CD8-positive, alpha-beta memory T cell (primary cell): ENCODE measurements around the gene PCBP1. TPM values are rescaled to one million over a fixed set of nuclear protein-coding genes. Genes with fewer than 3 reads are reported as not detected.
A peak's percentile ranks its signal among the peaks of the same experiment; 100 is the strongest.

Experiments
- CTCF ChIA-PET: fragments of 350-600 bp; sonication (Branson Sonifier 250); formaldehyde crosslinking; loops from one replicate; lab custom pipeline; 2021; ENCODE audit warnings: antibody characterized with exemption; lab: Charles Lee
- POLR2A ChIA-PET: fragments of 350-600 bp; sonication (Branson Sonifier 250); formaldehyde crosslinking; loops from one replicate; lab custom pipeline; 2021; ENCODE audit warnings: antibody characterized with exemption; lab: Charles Lee
- DNase-seq, 5 donors: peaks; one replicate each; pipeline versions ENCODE4 v3.0.0 to v3.0.0-alpha.2; 2020 to 2022; ENCODE audit warnings: mixed read lengths in 1 of 5
- H3K27ac ChIP-seq: one replicate; pipeline ENCODE4 v1.7.0; 2013; ENCODE audit warnings: low read depth, mild to moderate bottlenecking, low read length, moderate library complexity
- H3K27me3 ChIP-seq: 2 replicates; pipeline ENCODE4 v1.7.0; 2013; ENCODE audit warnings: low read length, mild to moderate bottlenecking; ENCODE audit not compliant: insufficient read depth, poor library complexity, severe bottlenecking
- H3K36me3 ChIP-seq: 2 replicates; pipeline ENCODE4 v1.7.0; 2013; ENCODE audit warnings: mild to moderate bottlenecking, low read length, moderate library complexity; ENCODE audit not compliant: insufficient read depth
- H3K4me1 ChIP-seq: 2 replicates; pipeline ENCODE4 v1.7.0; 2013; ENCODE audit warnings: mild to moderate bottlenecking, low read length, moderate library complexity; ENCODE audit not compliant: insufficient read depth
- H3K4me3 ChIP-seq: 2 replicates; pipeline ENCODE4 v1.7.0; 2013; ENCODE audit warnings: mild to moderate bottlenecking, low read length
- H3K9me3 ChIP-seq: 2 replicates; pipeline ENCODE4 v1.7.0; 2013; ENCODE audit warnings: mild to moderate bottlenecking, low read length
- H3K27ac Mint-ChIP-seq, 8 donors: one replicate each; pipeline ENCODE4 v1.8.0; 2020 to 2021; ENCODE audit warnings: mixed read lengths in 8 of 8, mild to moderate bottlenecking in 6 of 8, inconsistent platforms in 3 of 8, moderate library complexity in 3 of 8
- H3K27me3 Mint-ChIP-seq, 2 donors: one replicate each; pipeline ENCODE4 v1.8.0; 2020 to 2021; ENCODE audit warnings: mixed read lengths in 2 of 2, mild to moderate bottlenecking in 1 of 2, moderate library complexity in 1 of 2
- H3K36me3 Mint-ChIP-seq, 3 donors: one replicate each; pipeline ENCODE4 v1.8.0; 2020 to 2021; ENCODE audit warnings: mixed read lengths in 3 of 3, inconsistent platforms in 1 of 3, mild to moderate bottlenecking in 1 of 3
- H3K4me1 Mint-ChIP-seq, 3 donors: one replicate each; pipeline ENCODE4 v1.8.0; 2020 to 2021; ENCODE audit warnings: mixed read lengths in 3 of 3, inconsistent platforms in 1 of 3, mild to moderate bottlenecking in 1 of 3
- H3K4me3 Mint-ChIP-seq, 7 donors: one replicate each; pipeline ENCODE4 v1.8.0; 2020 to 2021; ENCODE audit warnings: mixed read lengths in 7 of 7, mild to moderate bottlenecking in 6 of 7, moderate library complexity in 4 of 7, inconsistent platforms in 2 of 7
- H3K9me3 Mint-ChIP-seq, 5 donors: one replicate each; pipeline ENCODE4 v1.8.0; 2020 to 2022; ENCODE audit warnings: mixed read lengths in 5 of 5, mild to moderate bottlenecking in 3 of 5, moderate library complexity in 2 of 5, inconsistent platforms in 1 of 5
- polyA plus RNA-seq: library from polyadenylated mRNA; unstranded; fragments of 300-500 nt; fragmentation: Illumina TruSeq; gene quantifications from one replicate; pipeline ENCODE4 v1.2.3, GENCODE V29; 2021
- total RNA-seq, 2 experiments: library from RNA; stranded (reverse); gene quantifications; one replicate each; pipeline ENCODE4 v1.2.3, GENCODE V29; 2021

The PCBP1 gene
- total and polyA plus RNA-seq, 3 experiments from 2014 or later, result 161 to 434 (median 428) TPM

GRCh38 chr2:70083344-70084156 lies 3.7 kb upstream of the PCBP1 start:
- H3K4me3 ChIP-seq, result peak overlapping the region; percentile 2
- no peaks in the 10 kb centered on the region for H3K9me3 ChIP-seq
- H3K4me1 ChIP-seq, result peaks cover 43% of the 10 kb centered on the region
- peaks cover 0 to 5% of the 10 kb centered on the region in 2 donors for H3K27me3 Mint-ChIP-seq
- CTCF ChIA-PET, result interaction anchor here (1.1 to 8.7 kb wide), 4 partner anchors 11 to 169 kb away, joined by 3 to 105 read pairs (median 29); partner anchors contain the start of gene MXD1
- H3K27ac ChIP-seq, result peak overlapping the region; percentile 12
- no peaks in the 10 kb centered on the region for H3K27me3 ChIP-seq
- H3K9me3 Mint-ChIP-seq, result peaks cover 0 to 4% (median 4%) of the 10 kb centered on the region in 5 donors
- no peak for DNase-seq
- peaks cover 53 to 65% (median 64%) of the 10 kb centered on the region in 3 donors for H3K4me1 Mint-ChIP-seq
- peak overlapping the region; percentile 46 to 79 (median 62) for H3K4me3 Mint-ChIP-seq
- POLR2A ChIA-PET, result interaction anchor here (1.8 to 9.1 kb wide), 4 partner anchors 51 to 170 kb away, joined by 4 to 168 read pairs (median 49); no protein-coding TSS in a partner anchor
- H3K27ac Mint-ChIP-seq, result peak overlapping the region; percentile 79 to 100 (median 100)
- peaks cover 13% of the 10 kb centered on the region for H3K36me3 ChIP-seq
- H3K36me3 Mint-ChIP-seq, result peaks cover 28 to 70% (median 35%) of the 10 kb centered on the region in 3 donors

- Histone ChIP-seq H3K27ac (peak overlapping the region; percentile 99), H3K4me3 (peak overlapping the region; percentile 86)
- peaks cover 26 to 70% (median 28%) of the 10 kb centered on the region in 3 donors for H3K36me3 Mint-ChIP-seq
These were observed 2.1 kb upstream of the PCBP1 start for GRCh38 chr2:70084973-70085710.

GRCh38 chr2:70085711-70086277 lies 1.5 kb upstream of the PCBP1 start:
- Histone ChIP-seq H3K9me3 (no peaks in the 10 kb centered on the region), H3K4me3 (peak overlapping the region; percentile 86), H3K27me3 (no peaks in the 10 kb centered on the region), H3K36me3 (peaks cover 5% of the 10 kb centered on the region), H3K4me1 (peaks cover 56% of the 10 kb centered on the region), H3K27ac (peak overlapping the region; percentile 99)
- Mint-ChIP-seq H3K27me3 (peaks cover 0 to 5% of the 10 kb centered on the region in 2 donors), H3K4me3 (peak overlapping the region; percentile 94 to 99 (median 96)), H3K9me3 (peaks cover 0 to 4% (median 4%) of the 10 kb centered on the region in 5 donors), H3K36me3 (peaks cover 24 to 69% (median 26%) of the 10 kb centered on the region in 3 donors), H3K27ac (peak overlapping the region; percentile 99 to 100 (median 100)), H3K4me1 (peaks cover 57 to 70% (median 67%) of the 10 kb centered on the region in 3 donors)
- ChIA-PET CTCF (interaction anchor here (0.7 to 11.8 kb wide), 13 partner anchors 13 to 174 kb away, joined by 3 to 105 read pairs (median 5); partner anchors contain the start of genes C2orf42 and MXD1), POLR2A (interaction anchor here (0.5 to 9.1 kb wide), 19 partner anchors 8 to 983 kb away, joined by 3 to 168 read pairs (median 13); partner anchors contain the start of genes C2orf42, MXD1, NAGK and PCYOX1)
- DNase-seq, result peak in 2 of 5 donors; percentile 17 to 54

More at GRCh38 chr2:70084973-70085710, 2.1 kb upstream of the PCBP1 start:
- peaks cover 0 to 5% of the 10 kb centered on the region in 2 donors for H3K27me3 Mint-ChIP-seq
- peaks cover 0 to 4% (median 4%) of the 10 kb centered on the region in 5 donors for H3K9me3 Mint-ChIP-seq
- peaks cover 52% of the 10 kb centered on the region for H3K4me1 ChIP-seq
- H3K4me1 Mint-ChIP-seq, result peaks cover 53 to 69% (median 65%) of the 10 kb centered on the region in 3 donors
- H3K4me3 Mint-ChIP-seq, result peak overlapping the region; percentile 94 to 99 (median 96)
- POLR2A ChIA-PET, result interaction anchor here (0.5 to 9.1 kb wide), 20 partner anchors 9 to 1367 kb away, joined by 3 to 168 read pairs (median 12); partner anchors contain the start of genes C2orf42, MXD1, NAGK and PCYOX1
- peak overlapping the region; percentile 99 to 100 (median 100) for H3K27ac Mint-ChIP-seq
- peak; percentile 60 to 85 (median 67) for DNase-seq
- no peaks in the 10 kb centered on the region for H3K9me3 ChIP-seq
- H3K27me3 ChIP-seq, result no peaks in the 10 kb centered on the region
- CTCF ChIA-PET, result interaction anchor here (0.7 to 11.8 kb wide), 13 partner anchors 13 to 173 kb away, joined by 3 to 105 read pairs (median 5); partner anchors contain the start of genes C2orf42 and MXD1
- H3K36me3 ChIP-seq, result peaks cover 8% of the 10 kb centered on the region

GRCh38 chr2:70086278-70086837 lies 919 bp upstream of the PCBP1 start:
- peaks cover 59 to 72% (median 70%) of the 10 kb centered on the region in 3 donors for H3K4me1 Mint-ChIP-seq
- peaks cover 59% of the 10 kb centered on the region for H3K4me1 ChIP-seq
- H3K27me3 Mint-ChIP-seq, result peaks cover 0 to 5% of the 10 kb centered on the region in 2 donors

DNA sequence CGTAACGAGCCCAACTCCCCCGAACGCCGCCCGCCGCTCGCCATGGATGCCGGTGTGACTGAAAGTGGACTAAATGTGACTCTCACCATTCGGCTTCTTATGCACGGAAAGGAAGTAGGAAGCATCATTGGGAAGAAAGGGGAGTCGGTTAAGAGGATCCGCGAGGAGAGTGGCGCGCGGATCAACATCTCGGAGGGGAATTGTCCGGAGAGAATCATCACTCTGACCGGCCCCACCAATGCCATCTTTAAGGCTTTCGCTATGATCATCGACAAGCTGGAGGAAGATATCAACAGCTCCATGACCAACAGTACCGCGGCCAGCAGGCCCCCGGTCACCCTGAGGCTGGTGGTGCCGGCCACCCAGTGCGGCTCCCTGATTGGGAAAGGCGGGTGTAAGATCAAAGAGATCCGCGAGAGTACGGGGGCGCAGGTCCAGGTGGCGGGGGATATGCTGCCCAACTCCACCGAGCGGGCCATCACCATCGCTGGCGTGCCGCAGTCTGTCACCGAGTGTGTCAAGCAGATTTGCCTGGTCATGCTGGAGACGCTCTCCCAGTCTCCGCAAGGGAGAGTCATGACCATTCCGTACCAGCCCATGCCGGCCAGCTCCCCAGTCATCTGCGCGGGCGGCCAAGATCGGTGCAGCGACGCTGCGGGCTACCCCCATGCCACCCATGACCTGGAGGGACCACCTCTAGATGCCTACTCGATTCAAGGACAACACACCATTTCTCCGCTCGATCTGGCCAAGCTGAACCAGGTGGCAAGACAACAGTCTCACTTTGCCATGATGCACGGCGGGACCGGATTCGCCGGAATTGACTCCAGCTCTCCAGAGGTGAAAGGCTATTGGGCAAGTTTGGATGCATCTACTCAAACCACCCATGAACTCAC lies 673 bp downstream of the PCBP1 start:
- no peaks in the 10 kb centered on the region for H3K9me3 ChIP-seq
- Mint-ChIP-seq H3K36me3 (peaks cover 21 to 55% (median 24%) of the 10 kb centered on the region in 3 donors), H3K27me3 (peaks cover 0 to 5% of the 10 kb centered on the region in 2 donors), H3K9me3 (peaks cover 0 to 4% (median 4%) of the 10 kb centered on the region in 5 donors), H3K27ac (peak overlapping the region; percentile 91 to 100 (median 98)), H3K4me3 (peak overlapping the region; percentile 94 to 99 (median 96)), H3K4me1 (peaks cover 65 to 75% (median 73%) of the 10 kb centered on the region in 3 donors)
- CTCF ChIA-PET, result interaction anchor here (1.3 to 11.8 kb wide), 8 partner anchors 16 to 54 kb away, joined by 4 to 105 read pairs (median 36); no protein-coding TSS in a partner anchor
- H3K27me3 ChIP-seq, result no peaks in the 10 kb centered on the region
- peak in 2 of 5 donors; percentile 24 to 61 for DNase-seq
- H3K4me3 ChIP-seq, result peak overlapping the region; percentile 95
- POLR2A ChIA-PET, result interaction anchor here (0.6 to 9.1 kb wide), 19 partner anchors 9 to 205 kb away, joined by 3 to 168 read pairs (median 6); partner anchors contain the start of gene MXD1
- no peaks in the 10 kb centered on the region for H3K36me3 ChIP-seq
- peaks cover 64% of the 10 kb centered on the region for H3K4me1 ChIP-seq
- peak overlapping the region; percentile 80 for H3K27ac ChIP-seq

More at GRCh38 chr2:70086278-70086837, 919 bp upstream of the PCBP1 start:
- peak; percentile 63 to 95 (median 89) for DNase-seq
- ChIA-PET POLR2A (interaction anchor here (0.8 to 9.1 kb wide), 17 partner anchors 9 to 207 kb away, joined by 3 to 168 read pairs (median 17); partner anchors contain the start of genes C2orf42, MXD1 and SNRPG), CTCF (interaction anchor here (0.6 to 11.8 kb wide), 15 partner anchors 14 to 174 kb away, joined by 3 to 105 read pairs (median 5); partner anchors contain the start of genes C2orf42 and MXD1)
- H3K36me3 Mint-ChIP-seq, result peaks cover 23 to 64% (median 26%) of the 10 kb centered on the region in 3 donors
- Histone ChIP-seq H3K9me3 (no peaks in the 10 kb centered on the region), H3K27me3 (no peaks in the 10 kb centered on the region), H3K36me3 (no peaks in the 10 kb centered on the region), H3K27ac (peak overlapping the region; percentile 99), H3K4me3 (peak overlapping the region; percentile 86)
- H3K27ac Mint-ChIP-seq, result peak overlapping the region; percentile 99 to 100 (median 100)
- peaks cover 0 to 4% (median 4%) of the 10 kb centered on the region in 5 donors for H3K9me3 Mint-ChIP-seq
- peak overlapping the region; percentile 94 to 99 (median 96) for H3K4me3 Mint-ChIP-seq
